Tongue (tissue), 2 donors: Measurements from ENCODE around the gene RIC8B. TPM values are rescaled to one million over a fixed set of nuclear protein-coding genes. Genes with fewer than 3 reads are reported as not detected.
"Not testable (repeated sequence)": the region's sequence is repeated elsewhere in the genome, so short reads cannot be mapped to it uniquely, and the experiment has no call there.

Experiments
- DNase-seq: peaks from one replicate; pipeline ENCODE4 v3.0.0-alpha.2; 2015
- total RNA-seq: library from RNA; depleted of rRNA; stranded (reverse); fragments of >200 nt; gene quantifications from one replicate; pipeline ENCODE4 v1.2.3, GENCODE V29; 2014

Gene RIC8B, protein sequence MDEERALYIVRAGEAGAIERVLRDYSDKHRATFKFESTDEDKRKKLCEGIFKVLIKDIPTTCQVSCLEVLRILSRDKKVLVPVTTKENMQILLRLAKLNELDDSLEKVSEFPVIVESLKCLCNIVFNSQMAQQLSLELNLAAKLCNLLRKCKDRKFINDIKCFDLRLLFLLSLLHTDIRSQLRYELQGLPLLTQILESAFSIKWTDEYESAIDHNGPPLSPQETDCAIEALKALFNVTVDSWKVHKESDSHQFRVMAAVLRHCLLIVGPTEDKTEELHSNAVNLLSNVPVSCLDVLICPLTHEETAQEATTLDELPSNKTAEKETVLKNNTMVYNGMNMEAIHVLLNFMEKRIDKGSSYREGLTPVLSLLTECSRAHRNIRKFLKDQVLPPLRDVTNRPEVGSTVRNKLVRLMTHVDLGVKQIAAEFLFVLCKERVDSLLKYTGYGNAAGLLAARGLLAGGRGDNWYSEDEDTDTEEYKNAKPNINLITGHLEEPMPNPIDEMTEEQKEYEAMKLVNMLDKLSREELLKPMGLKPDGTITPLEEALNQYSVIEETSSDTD
- 25.4 TPM for total RNA-seq

- peak; percentile 99 for DNase-seq
Observed at GRCh38 chr12:106774005-106774807, at the start of gene RIC8B. RIC8B (plus strand) TSS chr12:106774682; CDS start chr12:106774746, 64 bp downstream.

DNA sequence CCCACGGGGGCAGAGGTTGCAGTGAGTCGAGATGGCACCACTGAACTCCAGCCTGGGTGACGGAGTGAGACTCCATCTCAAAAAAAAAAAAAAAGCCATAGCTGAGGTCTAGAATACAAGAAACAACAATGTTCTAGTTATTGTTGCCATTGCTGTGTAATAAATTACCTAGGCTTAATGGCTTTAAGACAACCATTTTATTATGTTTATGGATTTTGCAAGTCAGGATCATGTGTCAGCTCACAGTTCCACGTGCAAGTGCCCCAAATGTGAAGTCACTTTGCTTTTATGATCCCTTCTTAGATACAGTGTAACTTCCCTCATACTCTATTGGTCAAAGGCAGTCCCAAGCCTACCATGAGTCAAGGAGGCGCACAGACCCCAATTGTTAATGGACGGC lies 49.5 kb upstream of the RIC8B start:
- DNase-seq = no peak

DNA sequence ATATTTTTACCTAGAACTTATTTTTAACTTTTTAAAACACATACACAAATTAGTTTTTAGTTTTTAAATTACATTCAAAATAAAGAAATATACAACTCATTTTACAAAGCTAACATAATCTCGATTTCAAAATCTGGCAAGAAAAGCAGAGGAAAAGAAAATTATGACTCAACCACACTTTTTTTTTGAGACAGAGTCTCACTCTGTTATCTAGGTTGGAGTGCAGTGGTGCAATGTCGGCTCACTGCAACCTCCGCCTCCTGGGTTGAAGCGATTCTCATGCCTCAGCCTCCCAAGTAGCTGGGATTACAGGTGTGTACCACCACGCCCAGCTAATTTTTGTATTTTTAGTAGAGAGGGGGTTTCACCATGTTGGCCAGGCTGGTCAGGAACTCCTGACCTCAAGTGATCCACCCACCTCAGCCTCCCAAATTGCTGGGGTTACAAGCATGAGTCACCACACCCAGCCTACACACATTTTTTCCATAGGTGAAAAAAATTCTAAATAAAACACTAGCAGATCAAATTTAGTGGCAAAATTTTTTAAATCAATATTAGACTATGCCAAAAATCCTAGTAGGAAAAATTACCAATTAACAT lies 47.8 kb upstream of the RIC8B start:
- not testable (repeated sequence) for DNase-seq

DNA sequence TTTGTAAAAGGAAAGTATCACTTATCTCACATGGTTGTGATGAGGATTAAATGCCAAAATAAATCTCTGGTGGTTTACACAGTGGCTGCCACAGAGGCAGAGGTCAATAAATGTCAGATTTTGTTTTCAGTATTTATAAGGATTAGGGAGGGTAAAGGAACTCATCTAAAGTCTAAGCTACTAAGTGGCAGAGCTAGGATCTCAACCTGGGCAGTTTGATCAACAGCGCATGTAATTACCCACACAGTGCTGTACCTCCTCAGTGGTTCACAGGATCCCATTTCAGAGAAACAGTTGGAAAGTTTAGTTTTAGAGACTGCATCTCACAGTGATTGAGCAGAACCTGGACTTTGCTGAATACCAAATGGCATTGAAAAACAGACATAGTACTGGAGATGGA lies 44.9 kb upstream of the RIC8B start:
- no peak for DNase-seq

DNA sequence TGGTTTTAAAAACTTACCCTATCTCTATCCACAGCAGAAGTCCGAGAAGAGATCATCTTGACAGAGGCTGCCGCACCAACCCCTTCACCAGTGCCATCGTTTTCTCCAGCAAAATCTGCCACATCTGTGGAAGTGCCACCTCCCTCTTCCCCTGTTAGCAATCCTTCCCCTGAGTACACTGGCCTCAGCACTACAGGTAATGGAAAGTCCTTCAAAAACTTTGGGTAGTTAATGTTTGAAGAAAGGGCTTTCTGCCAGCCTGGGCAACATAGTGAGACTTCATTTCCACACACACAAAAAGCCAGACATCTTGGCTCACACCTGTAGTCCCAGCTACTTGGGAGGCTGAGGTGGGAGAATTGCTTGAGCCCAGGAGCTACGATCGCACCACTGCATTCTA lies 41.6 kb upstream of the RIC8B start:
- DNase-seq = no peak

GRCh38 chr12:106733660-106734059 lies 40.8 kb upstream of the RIC8B start:
- DNase-seq = no peak

- DNase-seq = no peak
Observed at GRCh38 chr12:106736051-106736957, 38.2 kb upstream of the RIC8B start.

DNA sequence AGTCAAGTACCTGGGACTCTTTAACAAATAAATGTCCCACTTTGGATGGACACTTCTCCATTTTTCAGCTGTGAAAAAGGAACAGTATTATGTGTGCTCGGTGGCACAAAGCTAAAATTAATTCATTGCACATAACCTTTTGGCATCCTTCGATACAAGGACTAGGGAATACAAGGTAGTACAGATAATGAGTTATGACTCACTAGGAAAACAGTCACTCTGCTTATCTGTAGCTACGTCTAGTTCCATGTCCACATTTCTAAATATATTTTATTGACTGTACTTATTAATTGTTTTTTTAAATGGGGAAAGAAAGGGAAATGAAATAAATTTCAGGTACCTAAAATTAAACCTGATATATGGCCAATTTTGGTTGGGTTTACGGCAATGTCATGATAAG lies 35.2 kb upstream of the RIC8B start:
- DNase-seq = no peak

DNA sequence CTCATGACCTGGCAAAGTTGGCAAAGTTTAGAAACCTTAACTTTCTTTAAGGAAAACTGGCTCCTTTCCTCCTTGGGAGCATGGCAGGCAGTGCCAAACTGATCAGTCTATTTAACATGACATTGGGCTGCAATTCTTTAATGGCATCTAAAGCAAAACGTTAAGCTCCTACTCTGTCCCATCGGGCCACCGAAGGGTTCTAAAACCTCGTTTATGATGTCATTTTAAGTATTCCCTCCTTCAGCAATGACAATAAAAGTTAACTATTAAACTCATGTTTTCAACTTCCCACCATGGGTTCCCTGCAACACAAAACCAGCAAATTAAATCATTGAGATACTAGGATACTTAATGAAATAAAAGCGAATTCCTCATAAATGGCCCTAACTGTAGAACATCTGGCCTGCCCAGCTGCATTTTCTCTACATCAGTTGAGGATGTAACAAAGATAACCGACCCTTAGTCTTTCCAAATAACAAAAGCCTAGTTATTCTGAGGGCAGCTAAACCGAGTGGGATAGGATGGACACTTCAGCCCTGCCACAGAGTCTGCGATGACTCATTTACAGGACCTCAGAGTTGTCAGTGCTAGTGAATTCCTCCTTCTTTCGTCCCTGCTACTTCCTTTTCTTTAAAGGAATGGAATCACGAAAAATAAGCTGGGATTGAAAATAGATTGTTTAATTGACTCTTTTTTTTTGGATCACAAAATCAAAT lies 34.5 kb upstream of the RIC8B start:
- no peak for DNase-seq

DNA sequence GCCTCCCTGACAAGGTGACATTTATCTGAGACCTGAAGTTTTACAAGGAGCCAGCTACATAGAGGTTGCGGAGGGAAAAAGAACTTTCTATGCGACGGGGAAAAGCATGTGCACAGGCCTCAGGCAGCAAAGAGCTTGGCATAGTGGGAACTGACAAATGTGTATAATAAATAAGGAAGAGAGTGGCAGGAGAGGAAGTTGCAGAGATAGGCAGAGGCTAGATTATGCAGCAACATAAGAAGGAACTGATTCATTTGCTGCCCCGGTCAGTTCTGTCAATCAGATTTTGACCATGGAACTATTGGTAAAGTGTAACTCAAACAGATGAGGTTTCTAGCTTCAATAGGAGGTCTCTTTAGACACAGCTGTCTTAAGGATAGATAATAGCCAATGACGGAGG lies 33.7 kb upstream of the RIC8B start:
- no peak for DNase-seq

- DNase-seq = no peak
Observed at GRCh38 chr12:106741247-106741646, 33.2 kb upstream of the RIC8B start.

GRCh38 chr12:106743270-106743988 lies 31.1 kb upstream of the RIC8B start:
- no peak for DNase-seq

GRCh38 chr12:106744600-106744999 lies 29.9 kb upstream of the RIC8B start:
- DNase-seq = no peak

DNA sequence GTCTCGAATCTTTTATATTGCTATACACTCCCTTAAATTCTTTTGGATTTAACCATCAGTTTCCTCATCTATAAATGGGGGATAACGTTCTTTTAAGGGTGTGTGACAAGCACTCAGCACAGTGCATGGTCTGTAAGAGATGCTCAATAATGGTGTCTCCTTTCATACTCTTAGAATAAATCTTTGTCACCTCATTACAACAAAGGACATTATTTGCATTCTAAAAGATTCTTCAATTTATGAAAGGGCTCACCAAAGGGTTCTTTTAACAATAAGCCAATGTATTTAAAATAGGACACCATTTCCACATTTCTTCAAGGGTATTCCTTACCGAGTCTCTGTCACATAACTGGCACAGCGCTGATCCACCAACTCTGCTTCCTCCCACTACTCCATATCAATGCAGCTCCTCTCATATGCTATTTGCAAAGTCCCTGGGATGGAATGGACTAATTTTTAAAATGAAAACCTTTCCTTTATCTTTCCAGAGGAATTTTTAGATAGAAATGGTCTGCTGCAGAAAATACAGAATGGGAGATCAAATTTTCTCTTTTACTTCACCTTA lies 29.2 kb upstream of the RIC8B start:
- DNase-seq = no peak

DNA sequence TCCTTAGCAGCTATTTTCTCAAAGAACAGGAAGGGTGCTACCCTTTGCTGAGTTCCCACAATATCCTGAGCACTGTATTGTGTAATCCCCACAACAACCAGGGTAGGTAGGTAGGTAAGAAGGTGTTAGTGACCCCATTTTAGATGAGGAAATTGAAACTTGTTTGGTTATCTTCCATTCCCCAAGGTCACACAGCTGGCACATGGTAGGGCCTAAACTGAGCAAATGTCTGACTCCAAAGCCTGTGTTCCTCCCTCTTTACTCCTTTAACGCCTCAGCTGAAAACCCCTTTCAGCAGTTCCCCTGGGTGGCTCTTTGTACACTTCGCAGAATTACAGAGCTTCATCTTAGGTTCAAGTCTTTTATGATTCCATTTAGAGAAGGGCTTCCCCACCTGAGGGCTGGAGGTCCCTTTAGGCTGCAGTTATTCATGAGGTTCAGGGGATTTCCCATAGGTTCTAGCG lies 26.5 kb upstream of the RIC8B start:
- no peak for DNase-seq

DNA sequence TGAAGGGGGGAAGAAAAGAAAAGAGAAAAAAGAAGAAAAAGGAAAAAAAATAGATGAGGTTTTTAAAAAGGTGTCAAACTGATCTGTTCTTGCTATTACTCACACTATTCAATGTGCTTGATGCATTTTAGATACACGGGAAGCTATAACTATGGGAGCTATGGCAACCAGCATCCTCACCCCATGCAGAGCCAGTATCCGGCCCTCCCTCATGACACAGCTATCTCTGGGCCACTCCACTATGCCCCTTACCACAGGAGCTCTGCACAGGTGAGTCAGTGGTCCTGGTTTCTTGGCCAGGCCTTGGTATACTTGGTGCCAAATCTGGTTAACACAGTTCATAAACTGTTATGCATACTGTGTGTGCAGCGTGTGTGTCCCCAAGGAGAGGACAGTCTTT lies 24.0 kb upstream of the RIC8B start:
- no peak for DNase-seq

DNA sequence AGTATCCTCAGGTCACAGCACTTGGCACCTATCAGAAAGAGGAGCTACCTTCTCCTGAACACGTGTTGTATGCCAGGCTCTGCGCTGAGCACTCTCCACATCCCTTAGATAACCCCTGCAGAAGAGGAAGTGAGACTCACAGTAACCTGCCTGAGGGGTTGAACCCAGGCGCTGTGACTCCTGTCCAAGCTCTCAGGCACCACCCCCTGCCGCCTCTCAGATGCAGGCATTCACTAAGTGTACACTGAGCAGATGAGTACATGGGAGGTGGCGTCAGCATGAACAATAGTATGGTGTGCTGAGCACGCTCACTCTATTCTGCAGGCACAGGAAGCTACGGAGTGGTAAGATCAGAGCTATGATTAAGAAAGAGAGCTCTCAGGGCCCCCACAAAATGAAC lies 21.0 kb upstream of the RIC8B start:
- DNase-seq = no peak

- DNase-seq = no peak
Observed at GRCh38 chr12:106754331-106754730, 20.2 kb upstream of the RIC8B start.

- DNase-seq = peak; percentile 50
Observed at GRCh38 chr12:106757623-106758348, 16.7 kb upstream of the RIC8B start.
